Loucy (cell line): ENCODE measurements around the gene FAIM2.

ENCODE experiments used
- H2AFZ ChIP-seq: fragments of 200-600 bp; sonication (generic); 2 replicates; pipeline ENCODE4 v1.6.0; 2016; ENCODE audit warnings: antibody characterized with exemption, mild to moderate bottlenecking, low read length, moderate library complexity
- H3F3A ChIP-seq: fragments of 200-600 bp; 2 replicates; pipeline ENCODE4 v1.6.0; 2016; ENCODE audit warnings: antibody characterized with exemption, low read depth, mild to moderate bottlenecking
- H3K27me3 ChIP-seq: fragments of 200-600 bp; sonication (generic); 2 replicates; pipeline ENCODE4 v1.6.1; 2014; ENCODE audit warnings: low read length, mild to moderate bottlenecking; ENCODE audit not compliant: insufficient read depth, poor library complexity, severe bottlenecking
- H3K36me3 ChIP-seq: fragments of 200-600 bp; sonication (generic); 2 replicates; pipeline ENCODE4 v1.6.1; 2016; ENCODE audit warnings: low read length; ENCODE audit not compliant: insufficient read depth
- H3K4me1 ChIP-seq: fragments of 200-600 bp; sonication (generic); 2 replicates; pipeline ENCODE4 v1.5.1; 2014; ENCODE audit warnings: low read length, mild to moderate bottlenecking; ENCODE audit not compliant: insufficient read depth, poor library complexity, severe bottlenecking
- H3K4me2 ChIP-seq: fragments of 200-600 bp; sonication (generic); 2 replicates; pipeline ENCODE4 v1.6.0; 2014; ENCODE audit warnings: antibody characterized with exemption, low read length, low read depth, mild to moderate bottlenecking; ENCODE audit not compliant: poor library complexity, severe bottlenecking
- H3K4me3 ChIP-seq: fragments of 200-600 bp; sonication (generic); 2 replicates; pipeline ENCODE4 v1.5.1; 2014; ENCODE audit warnings: low read length, mild to moderate bottlenecking, mixed read lengths; ENCODE audit not compliant: poor library complexity, severe bottlenecking
- H3K79me2 ChIP-seq: fragments of 200-600 bp; sonication (generic); 2 replicates; pipeline ENCODE4 v1.6.1; 2014; ENCODE audit warnings: low read length; ENCODE audit not compliant: insufficient read depth
- H3K9ac ChIP-seq: fragments of 200-600 bp; sonication (generic); 2 replicates; pipeline ENCODE4 v1.6.0; 2014; ENCODE audit warnings: mild to moderate bottlenecking, low read depth, low read length, moderate library complexity; ENCODE audit not compliant: poor library complexity, severe bottlenecking
- H3K9me2 ChIP-seq: fragments of 200-600 bp; sonication (generic); replicated peaks from 2 replicates; pipeline ENCODE4 v1.6.1; 2016; ENCODE audit warnings: low read depth, low read length, mixed read lengths
- H3K9me3 ChIP-seq: fragments of 200-600 bp; sonication (generic); 2 replicates; pipeline ENCODE4 v1.6.1; 2014; ENCODE audit warnings: mild to moderate bottlenecking, antibody characterized with exemption, low read length, low read depth; ENCODE audit not compliant: insufficient read depth
- H4K20me1 ChIP-seq: fragments of 200-600 bp; sonication (generic); 2 replicates; pipeline ENCODE4 v1.6.0; 2014; ENCODE audit warnings: antibody characterized with exemption, low read length, mild to moderate bottlenecking; ENCODE audit not compliant: insufficient read depth, poor library complexity, severe bottlenecking
- CTCF ChIP-seq: fragments of 200-600 bp; sonication (generic); conservative IDR thresholded peaks from 2 replicates; pipeline ENCODE4 v1.5.1; 2014; ENCODE audit warnings: mild to moderate bottlenecking, antibody characterized with exemption, low read length
- EZH2phosphoT487 ChIP-seq: fragments of 200-600 bp; IDR thresholded peaks from 2 replicates; pipeline ENCODE4 v1.6.1; 2018; ENCODE audit warnings: antibody characterized with exemption, mild to moderate bottlenecking, moderate library complexity, borderline replicate concordance

Gene FAIM2

GRCh38 chr12:49878021-49878420, 25.7 kb downstream of the FAIM2 start:
- Histone ChIP-seq H3K27me3 (no peaks in the 10 kb centered on the region), H3K4me2 (no peak overlapping the region), H3K36me3 (no peaks in the 10 kb centered on the region), H3K4me1 (no peaks in the 10 kb centered on the region), H2AFZ (no peak overlapping the region), H3K4me3 (no peak overlapping the region), H3K9me2 (no peaks in the 10 kb centered on the region), H3F3A (peaks cover 4% of the 10 kb centered on the region; the same call in 1 of the 2 replicates), H4K20me1 (no peaks in the 10 kb centered on the region), H3K79me2 (no peaks in the 10 kb centered on the region), H3K9ac (no peak overlapping the region), H3K9me3 (no peaks in the 10 kb centered on the region)
- TF ChIP-seq EZH2phosphoT487 (no peak), CTCF (no peak)

- H4K20me1 ChIP-seq = no peaks in the 10 kb centered on the region
- no peaks in the 10 kb centered on the region for H3K27me3 ChIP-seq
- TF ChIP-seq EZH2phosphoT487 (no peak), CTCF (no peak)
- H3K4me2 ChIP-seq = no peak overlapping the region
- no peak overlapping the region for H3K9ac ChIP-seq
- H3K4me3 ChIP-seq = no peak overlapping the region
- H3F3A ChIP-seq = peaks cover 4% of the 10 kb centered on the region; the same call in 1 of the 2 replicates
- H3K9me2 ChIP-seq = no peaks in the 10 kb centered on the region
- H3K36me3 ChIP-seq = no peaks in the 10 kb centered on the region
- H3K9me3 ChIP-seq = no peaks in the 10 kb centered on the region
- H3K79me2 ChIP-seq = no peaks in the 10 kb centered on the region
- no peak overlapping the region for H2AFZ ChIP-seq
- H3K4me1 ChIP-seq = no peaks in the 10 kb centered on the region
Observed at GRCh38 chr12:49877066-49877465, 26.6 kb downstream of the FAIM2 start.

- Histone ChIP-seq H3K4me1 (no peaks in the 10 kb centered on the region), H4K20me1 (no peaks in the 10 kb centered on the region), H3K9me2 (no peaks in the 10 kb centered on the region), H2AFZ (no peak overlapping the region), H3K36me3 (no peaks in the 10 kb centered on the region), H3K79me2 (no peaks in the 10 kb centered on the region), H3K9me3 (no peaks in the 10 kb centered on the region), H3K27me3 (no peaks in the 10 kb centered on the region), H3K9ac (no peak overlapping the region), H3K4me3 (no peak overlapping the region), H3F3A (peaks cover 4% of the 10 kb centered on the region; the same call in 1 of the 2 replicates), H3K4me2 (no peak overlapping the region)
- TF ChIP-seq EZH2phosphoT487 = no peak
- no peak for TF ChIP-seq CTCF
Observed at GRCh38 chr12:49876070-49876469, 27.6 kb downstream of the FAIM2 start.
